HepG2 (cell line): ENCODE data around the gene ACAD11. TPM values are rescaled to one million over a fixed set of nuclear protein-coding genes. Genes with fewer than 3 reads are reported as not detected.

Experiments
- ATAC-seq: fragments of 200-7000 bp; cut with Tn5 transposase; 3 replicates; pipeline ENCODE4 v1.9.1; 2020; ENCODE audit warnings: mild to moderate bottlenecking, moderate library complexity
- BruUV-seq: library from RNA; stranded (reverse); fragments of 400-500 nt; replicated peaks from 2 replicates; lab custom pipeline; 2021; lab: Mats Ljungman, UMichigan
- CTCF ChIA-PET: fragments of 300-600 bp; formaldehyde crosslinking; extraction: SDS; loops from one replicate; lab custom pipeline; 2021; ENCODE audit warnings: low total read pairs, inconsistent platforms, low intra/inter-chr PET ratio; lab: Yijun Ruan, JAX
- POLR2A ChIA-PET: fragments of 350-600 bp; sonication (Branson Sonifier 250); formaldehyde crosslinking; loops from one replicate; lab custom pipeline; 2020; ENCODE audit warnings: antibody characterized with exemption, inconsistent platforms; lab: Yijun Ruan, JAX
- DNase-seq: peaks from one replicate; pipeline ENCODE4 v3.0.0-alpha.2; 2015; ENCODE audit warnings: low spot score
- FAIRE-seq: peaks from 3 replicates; lab custom pipeline; 2011; peaks lifted over from hg19 to GRCh38; lab: Jason Lieb, UNC
- H2AFZ ChIP-seq: one replicate; pipeline ENCODE4 v1.6.1; 2011; ENCODE audit warnings: low read length, inconsistent platforms
- H3K27ac ChIP-seq: fragments of 300-600 bp; 3 replicates; pipeline ENCODE4 v1.8.0; 2011; ENCODE audit warnings: mixed run types, mild to moderate bottlenecking, mixed read lengths, low read length, inconsistent platforms; ENCODE audit not compliant: insufficient read depth; ENCODE audit errors: extremely low read length
- H3K27me3 ChIP-seq, 2 experiments: fragments of 200-600 bp in 1 of 2; 2 replicates in 1 of 2; 3 replicates in 1 of 2; pipeline versions ENCODE4 v1.6.0 to v1.8.0; 2011; ENCODE audit warnings: low read length in 2 of 2, mild to moderate bottlenecking in 2 of 2, moderate library complexity in 2 of 2, inconsistent platforms in 1 of 2; ENCODE audit not compliant: insufficient read depth in 2 of 2, control insufficient read depth in 1 of 2
- H3K36me3 ChIP-seq, 2 experiments: fragments of 200-600 bp in 1 of 2; replicated peaks in 1 of 2; 2 replicates in 1 of 2; 3 replicates in 1 of 2; pipeline versions ENCODE4 v1.5.1 to v1.8.0; 2011; ENCODE audit warnings: low read length in 2 of 2, inconsistent platforms in 1 of 2; ENCODE audit not compliant: insufficient read depth in 2 of 2, control insufficient read depth in 1 of 2
- H3K4me1 ChIP-seq: 2 replicates; pipeline ENCODE4 v1.5.1; 2012; ENCODE audit warnings: low read length, inconsistent platforms; ENCODE audit not compliant: insufficient read depth
- H3K4me2 ChIP-seq: 2 replicates; pipeline ENCODE4 v1.6.0; 2011; ENCODE audit warnings: low read depth, low read length, inconsistent platforms
- H3K4me3 ChIP-seq, 3 experiments: fragments of 200-600 bp in 1 of 3; sonication (generic), shearing (Covaris generic) in 1 of 3; replicated peaks in 1 of 3; 2 replicates each; pipeline ENCODE4 v1.5.1; 2011 to 2016; ENCODE audit warnings: low read length in 3 of 3, inconsistent platforms in 2 of 3, low read depth in 2 of 3, mild to moderate bottlenecking in 2 of 3, control low read depth in 1 of 3, mixed read lengths in 1 of 3; ENCODE audit not compliant: insufficient read depth in 1 of 3
- H3K79me2 ChIP-seq: one replicate; pipeline ENCODE4 v1.6.1; 2011; ENCODE audit warnings: low read length, inconsistent platforms; ENCODE audit not compliant: insufficient read depth
- H3K9ac ChIP-seq: 2 replicates; pipeline ENCODE4 v1.6.0; 2011; ENCODE audit warnings: mild to moderate bottlenecking, low read depth, low read length, inconsistent platforms; ENCODE audit not compliant: insufficient read depth
- H3K9me3 ChIP-seq: 2 replicates; pipeline ENCODE4 v1.5.1; 2012; ENCODE audit warnings: mild to moderate bottlenecking, low read length
- H4K20me1 ChIP-seq: 2 replicates; pipeline ENCODE4 v1.6.0; 2011; ENCODE audit warnings: inconsistent platforms, mild to moderate bottlenecking, low read length, moderate library complexity; ENCODE audit not compliant: insufficient read depth
- SMARCE1 ChIP-seq: fragments of 450-650 bp; IDR thresholded peaks from 2 replicates; pipeline ENCODE4 v1.6.1; 2017; ENCODE audit warnings: borderline replicate concordance
- TBX2 ChIP-seq: sonication (generic); formaldehyde crosslinking; IDR thresholded peaks from 2 replicates; pipeline ENCODE4 v1.5.0; 2020; ENCODE audit warnings: missing genetic modification reagents, mild to moderate bottlenecking, borderline replicate concordance
- WGBS: methylation state at CpG from one replicate; pipeline ENCODE4 v1.1.6; 2017; ENCODE audit warnings: low lambda C conversion rate; 5-methylcytosine and 5-hydroxymethylcytosine counted together
- in situ Hi-C: cut with HindIII; loops from 2 replicates; pipeline ENCODE4 v1.10.0; 2017; ENCODE audit warnings: low pct_unique_long_range_greater_than_20kb; ENCODE audit not compliant: extremely low pct_ligation_motif_present
- intact Hi-C: fragments of 100-400 bp; cut with micrococcal nuclease; formaldehyde crosslinking; loops from one replicate; pipeline ENCODE4 v1.10.0; 2022; ENCODE audit not compliant: unreplicated experiment
- polyA plus RNA-seq, 8 experiments: library from polyadenylated mRNA; depleted of rRNA in 3 of 8; stranded (reverse) in 7 of 8; unstranded in 1 of 8; fragments of >200 nt; fragmentation: Illumina TruSeq in 4 of 8; extraction: Trizol in 4 of 8; gene quantifications; 2 replicates each; pipeline versions ENCODE4 v1.2.1 to v1.2.3, GENCODE V29; 2011 to 2016; ENCODE audit warnings: low read depth in 4 of 8, missing spikeins in 1 of 8, mixed read lengths in 1 of 8; ENCODE audit not compliant: insufficient read depth in 1 of 8
- total RNA-seq, 5 experiments: library from RNA; depleted of rRNA; stranded (reverse); fragments of >200 nt; fragmentation: Illumina TruSeq; extraction: Trizol; gene quantifications; 2 replicates each; pipeline ENCODE4 v1.2.3, GENCODE V29; 2016; ENCODE audit warnings: low read depth in 1 of 5
- TF ChIP-seq, protein P1 (sequence below): sonication (generic); formaldehyde crosslinking; IDR thresholded peaks from 2 replicates; pipeline ENCODE4 v1.5.1; 2020; ENCODE audit warnings: mild to moderate bottlenecking, missing genetic modification reagents, borderline replicate concordance
- TF ChIP-seq, protein P2 (sequence below): sonication (generic); formaldehyde crosslinking; IDR thresholded peaks from 2 replicates; pipeline ENCODE4 v1.4.0; 2020; ENCODE audit warnings: missing genetic modification reagents

The ACAD11 gene
- total and polyA plus RNA-seq, 2 of the 13 experiments (the other 11 are each of a cell fraction or from before 2014, with no cell fraction given), result 30.6 to 56.9 TPM

DNA sequence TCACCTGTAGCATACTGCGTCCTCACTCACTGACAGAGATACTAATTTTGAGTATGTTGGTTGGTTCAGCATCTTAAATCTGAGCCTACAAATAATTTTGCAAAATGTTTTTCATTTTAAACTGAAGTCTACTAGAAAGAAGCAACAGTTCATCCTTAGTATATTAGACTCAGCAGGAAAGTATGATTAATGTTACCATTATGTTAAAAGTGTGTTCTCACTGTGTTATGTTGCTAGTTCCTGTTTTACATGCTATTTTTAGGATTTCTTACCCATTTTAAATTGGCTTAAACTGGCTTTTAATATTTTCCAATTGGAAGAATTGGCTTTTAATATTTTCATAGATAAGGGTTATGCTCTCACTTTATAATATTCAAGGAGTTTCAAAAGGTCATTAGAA lies 36.8 kb downstream of the ACAD11 start (continued):
- TF ChIP-seq, protein P1, sequence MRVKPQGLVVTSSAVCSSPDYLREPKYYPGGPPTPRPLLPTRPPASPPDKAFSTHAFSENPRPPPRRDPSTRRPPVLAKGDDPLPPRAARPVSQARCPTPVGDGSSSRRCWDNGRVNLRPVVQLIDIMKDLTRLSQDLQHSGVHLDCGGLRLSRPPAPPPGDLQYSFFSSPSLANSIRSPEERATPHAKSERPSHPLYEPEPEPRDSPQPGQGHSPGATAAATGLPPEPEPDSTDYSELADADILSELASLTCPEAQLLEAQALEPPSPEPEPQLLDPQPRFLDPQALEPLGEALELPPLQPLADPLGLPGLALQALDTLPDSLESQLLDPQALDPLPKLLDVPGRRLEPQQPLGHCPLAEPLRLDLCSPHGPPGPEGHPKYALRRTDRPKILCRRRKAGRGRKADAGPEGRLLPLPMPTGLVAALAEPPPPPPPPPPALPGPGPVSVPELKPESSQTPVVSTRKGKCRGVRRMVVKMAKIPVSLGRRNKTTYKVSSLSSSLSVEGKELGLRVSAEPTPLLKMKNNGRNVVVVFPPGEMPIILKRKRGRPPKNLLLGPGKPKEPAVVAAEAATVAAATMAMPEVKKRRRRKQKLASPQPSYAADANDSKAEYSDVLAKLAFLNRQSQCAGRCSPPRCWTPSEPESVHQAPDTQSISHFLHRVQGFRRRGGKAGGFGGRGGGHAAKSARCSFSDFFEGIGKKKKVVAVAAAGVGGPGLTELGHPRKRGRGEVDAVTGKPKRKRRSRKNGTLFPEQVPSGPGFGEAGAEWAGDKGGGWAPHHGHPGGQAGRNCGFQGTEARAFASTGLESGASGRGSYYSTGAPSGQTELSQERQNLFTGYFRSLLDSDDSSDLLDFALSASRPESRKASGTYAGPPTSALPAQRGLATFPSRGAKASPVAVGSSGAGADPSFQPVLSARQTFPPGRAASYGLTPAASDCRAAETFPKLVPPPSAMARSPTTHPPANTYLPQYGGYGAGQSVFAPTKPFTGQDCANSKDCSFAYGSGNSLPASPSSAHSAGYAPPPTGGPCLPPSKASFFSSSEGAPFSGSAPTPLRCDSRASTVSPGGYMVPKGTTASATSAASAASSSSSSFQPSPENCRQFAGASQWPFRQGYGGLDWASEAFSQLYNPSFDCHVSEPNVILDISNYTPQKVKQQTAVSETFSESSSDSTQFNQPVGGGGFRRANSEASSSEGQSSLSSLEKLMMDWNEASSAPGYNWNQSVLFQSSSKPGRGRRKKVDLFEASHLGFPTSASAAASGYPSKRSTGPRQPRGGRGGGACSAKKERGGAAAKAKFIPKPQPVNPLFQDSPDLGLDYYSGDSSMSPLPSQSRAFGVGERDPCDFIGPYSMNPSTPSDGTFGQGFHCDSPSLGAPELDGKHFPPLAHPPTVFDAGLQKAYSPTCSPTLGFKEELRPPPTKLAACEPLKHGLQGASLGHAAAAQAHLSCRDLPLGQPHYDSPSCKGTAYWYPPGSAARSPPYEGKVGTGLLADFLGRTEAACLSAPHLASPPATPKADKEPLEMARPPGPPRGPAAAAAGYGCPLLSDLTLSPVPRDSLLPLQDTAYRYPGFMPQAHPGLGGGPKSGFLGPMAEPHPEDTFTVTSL (CRISPR knock-in tag), result no peak

DNA sequence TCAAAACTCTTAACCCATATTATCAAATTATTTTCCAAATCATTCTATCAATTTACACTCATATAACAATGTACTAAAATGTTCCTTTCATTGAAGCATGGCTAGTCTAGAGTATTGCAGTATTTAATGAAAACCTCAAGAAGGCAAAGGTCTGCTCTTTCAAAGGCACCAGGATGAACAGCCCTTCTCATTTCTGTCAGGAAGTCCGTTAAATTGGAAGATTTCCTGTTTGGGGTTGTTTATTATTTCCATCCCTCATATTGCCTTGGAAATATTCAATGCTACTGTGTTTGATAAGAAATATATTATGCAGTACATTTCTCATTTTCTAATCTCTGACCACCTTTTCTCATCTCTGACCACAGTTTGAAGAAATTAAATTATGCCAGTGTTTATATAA lies 37.5 kb downstream of the ACAD11 start:
- H2AFZ ChIP-seq, result no peak overlapping the region
- no peak overlapping the region for H3K4me2 ChIP-seq
- no peaks in the 10 kb centered on the region for H3K9me3 ChIP-seq
- H3K79me2 ChIP-seq, result no peaks in the 10 kb centered on the region
- ChIA-PET POLR2A (no interaction called here), CTCF (no interaction called here)
- no peak overlapping the region for H3K9ac ChIP-seq
- intact Hi-C loops (no loop called here), in situ Hi-C loops (no loop called here)
- no peak overlapping the region for H3K27ac ChIP-seq
- ATAC-seq (no peak), DNase-seq (no peak), FAIRE-seq (no peak)
- TF ChIP-seq, protein P2, sequence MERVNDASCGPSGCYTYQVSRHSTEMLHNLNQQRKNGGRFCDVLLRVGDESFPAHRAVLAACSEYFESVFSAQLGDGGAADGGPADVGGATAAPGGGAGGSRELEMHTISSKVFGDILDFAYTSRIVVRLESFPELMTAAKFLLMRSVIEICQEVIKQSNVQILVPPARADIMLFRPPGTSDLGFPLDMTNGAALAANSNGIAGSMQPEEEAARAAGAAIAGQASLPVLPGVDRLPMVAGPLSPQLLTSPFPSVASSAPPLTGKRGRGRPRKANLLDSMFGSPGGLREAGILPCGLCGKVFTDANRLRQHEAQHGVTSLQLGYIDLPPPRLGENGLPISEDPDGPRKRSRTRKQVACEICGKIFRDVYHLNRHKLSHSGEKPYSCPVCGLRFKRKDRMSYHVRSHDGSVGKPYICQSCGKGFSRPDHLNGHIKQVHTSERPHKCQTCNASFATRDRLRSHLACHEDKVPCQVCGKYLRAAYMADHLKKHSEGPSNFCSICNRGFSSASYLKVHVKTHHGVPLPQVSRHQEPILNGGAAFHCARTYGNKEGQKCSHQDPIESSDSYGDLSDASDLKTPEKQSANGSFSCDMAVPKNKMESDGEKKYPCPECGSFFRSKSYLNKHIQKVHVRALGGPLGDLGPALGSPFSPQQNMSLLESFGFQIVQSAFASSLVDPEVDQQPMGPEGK (CRISPR knock-in tag), result no peak
- TF ChIP-seq SMARCE1 (no peak), TBX2 (CRISPR knock-in tag) (no peak)
- H3K36me3 ChIP-seq, result peaks cover 7 to 29% of the 10 kb centered on the region in 2 experiments
- H3K4me3 ChIP-seq, result no peak overlapping the region
- H3K4me1 ChIP-seq, result no peaks in the 10 kb centered on the region
- no peaks in the 10 kb centered on the region for H3K27me3 ChIP-seq
- no TSS peak for BruUV-seq
- no peaks in the 10 kb centered on the region for H4K20me1 ChIP-seq
- 95% methylated on average over 1 of the region's 1 CpG for WGBS
